Amygdala (tissue), 56 donors: ENCODE measurements around the gene VSTM2L.
A peak's percentile ranks its signal among the peaks of the same experiment; 100 is the strongest.
"Not testable (repeated sequence)": the region's sequence is repeated elsewhere in the genome, so short reads cannot be mapped to it uniquely, and the experiment has no call there.

Experiments used
- DNase-seq, 56 donors: peaks; one replicate each; lab custom pipeline; 2025; lab: John Stamatoyannopoulos, UW

VSTM2L gene

GRCh38 chr20:37902504-37903313 is at the start of gene VSTM2L:
VSTM2L (plus strand) TSS chr20:37903127; CDS start chr20:37903351, 224 bp downstream.
- DNase-seq: peak in 21 of 56 donors; percentile 6 to 61 (median 26)

GRCh38 chr20:37853823-37854375 is 49.0 kb upstream of the VSTM2L start:
- DNase-seq: no peak

- DNase-seq: not testable (repeated sequence)
These were observed 46.9 kb upstream of the VSTM2L start for GRCh38 chr20:37856034-37856433.

GRCh38 chr20:37856932-37857660 is 45.8 kb upstream of the VSTM2L start:
- no peak for DNase-seq

- no peak for DNase-seq
These were observed 43.3 kb upstream of the VSTM2L start for GRCh38 chr20:37859406-37860171.

GRCh38 chr20:37863289-37863688 is 39.6 kb upstream of the VSTM2L start:
- DNase-seq: no peak

- no peak for DNase-seq
These were observed 38.6 kb upstream of the VSTM2L start for GRCh38 chr20:37864298-37864697.

GRCh38 chr20:37866051-37866450 is 36.9 kb upstream of the VSTM2L start:
- DNase-seq: no peak

GRCh38 chr20:37867289-37868195 is 35.4 kb upstream of the VSTM2L start:
- DNase-seq: no peak

- no peak for DNase-seq
These were observed 34.0 kb upstream of the VSTM2L start for GRCh38 chr20:37868851-37869333.

GRCh38 chr20:37869334-37869861 is 33.5 kb upstream of the VSTM2L start:
- no peak for DNase-seq

- DNase-seq: no peak
These were observed 32.6 kb upstream of the VSTM2L start for GRCh38 chr20:37870294-37870693.

- DNase-seq: no peak
These were observed 31.2 kb upstream of the VSTM2L start for GRCh38 chr20:37871751-37872150.

GRCh38 chr20:37872161-37872560 is 30.8 kb upstream of the VSTM2L start:
- DNase-seq: no peak

GRCh38 chr20:37873884-37874283 is 29.0 kb upstream of the VSTM2L start:
- peak in 12 of 56 donors; percentile 11 to 50 (median 16) for DNase-seq

GRCh38 chr20:37875460-37876175 is 27.3 kb upstream of the VSTM2L start:
- DNase-seq: no peak

GRCh38 chr20:37876863-37877262 is 26.1 kb upstream of the VSTM2L start:
- DNase-seq: no peak
